Measurements from ENCODE around the gene NUDT16L1.

NUDT16L1 gene

GRCh38 chr16:4733211-4733742, 39.9 kb downstream of the NUDT16L1 start:
- peak overlapping the region; percentile 77; the same call in 1 of the 2 replicates for H2AFZ ChIP-seq (ENCODE audit: low read depth, low read length)
- H3K9ac ChIP-seq (ENCODE audit: low read length) = peak overlapping the region; percentile 80
- H3K79me2 ChIP-seq (ENCODE audit: low read length) = peaks cover 23% of the 10 kb centered on the region
- peaks cover 3% of the 10 kb centered on the region for H3K36me3 ChIP-seq (replicated peaks; ENCODE audit: low read depth, low read length)
- H3K9me3 ChIP-seq (ENCODE audit: insufficient read depth, low read length) = no peaks in the 10 kb centered on the region
- H3K27me3 ChIP-seq (ENCODE audit: low read depth, low read length) = no peaks in the 10 kb centered on the region
- no peak overlapping the region for H3K27ac ChIP-seq (ENCODE audit: low read length)
- H3K4me2 ChIP-seq (ENCODE audit: low read length) = peak overlapping the region; percentile 72
- peak overlapping the region; percentile 96 for H3K4me3 ChIP-seq (ENCODE audit: low read length)
- H3K4me1 ChIP-seq (ENCODE audit: low read length) = peaks cover 4% of the 10 kb centered on the region; the same call in 1 of the 2 replicates
- TF ChIP-seq EZH2phosphoT487 (IDR thresholded peaks at IDR 0.05; ENCODE audit: low read depth) (no peak), CTCF (IDR thresholded peaks at IDR 0.05; ENCODE audit: low read depth, low read length) (no peak)
- H4K20me1 ChIP-seq (ENCODE audit: insufficient read depth, low read length) = no peaks in the 10 kb centered on the region

GRCh38 chr16:4733747-4734062, 40.3 kb downstream of the NUDT16L1 start:
- Histone ChIP-seq H3K4me1 (ENCODE audit: low read length) (peaks cover 4% of the 10 kb centered on the region; the same call in 1 of the 2 replicates), H3K27me3 (ENCODE audit: low read depth, low read length) (no peaks in the 10 kb centered on the region), H3K4me2 (ENCODE audit: low read length) (peak overlapping the region; percentile 72), H3K4me3 (ENCODE audit: low read length) (peak overlapping the region; percentile 96), H3K27ac (ENCODE audit: low read length) (peak overlapping the region; percentile 39), H3K36me3 (replicated peaks; ENCODE audit: low read depth, low read length) (peaks cover 3% of the 10 kb centered on the region), H4K20me1 (ENCODE audit: insufficient read depth, low read length) (no peaks in the 10 kb centered on the region), H3K9me3 (ENCODE audit: insufficient read depth, low read length) (no peaks in the 10 kb centered on the region), H3K9ac (ENCODE audit: low read length) (peak overlapping the region; percentile 80), H2AFZ (ENCODE audit: low read depth, low read length) (peak overlapping the region; percentile 77), H3K79me2 (ENCODE audit: low read length) (peaks cover 23% of the 10 kb centered on the region)
- TF ChIP-seq CTCF (IDR thresholded peaks at IDR 0.05; ENCODE audit: low read depth, low read length) (no peak), EZH2phosphoT487 (IDR thresholded peaks at IDR 0.05; ENCODE audit: low read depth) (no peak)

- H3K36me3 ChIP-seq (replicated peaks; ENCODE audit: low read depth, low read length) = peaks cover 3% of the 10 kb centered on the region
- no peak for TF ChIP-seq EZH2phosphoT487 (IDR thresholded peaks at IDR 0.05; ENCODE audit: low read depth)
- TF ChIP-seq CTCF (IDR thresholded peaks at IDR 0.05; ENCODE audit: low read depth, low read length) = no peak
- H3K9ac ChIP-seq (ENCODE audit: low read length) = peak within 1 kb of the TSS; percentile 80
- H3K4me3 ChIP-seq (ENCODE audit: low read length) = peak within 1 kb of the TSS; percentile 96
- H3K9me3 ChIP-seq (ENCODE audit: insufficient read depth, low read length) = no peaks in the 10 kb centered on the region
- H3K4me2 ChIP-seq (ENCODE audit: low read length) = peak within 1 kb of the TSS; percentile 72
- H4K20me1 ChIP-seq (ENCODE audit: insufficient read depth, low read length) = no peaks in the 10 kb centered on the region
- peak within 1 kb of the TSS; percentile 39 for H3K27ac ChIP-seq (ENCODE audit: low read length)
- H3K4me1 ChIP-seq (ENCODE audit: low read length) = peaks cover 4% of the 10 kb centered on the region; the same call in 1 of the 2 replicates
- H3K79me2 ChIP-seq (ENCODE audit: low read length) = peaks cover 23% of the 10 kb centered on the region
- peak within 1 kb of the TSS; percentile 77 for H2AFZ ChIP-seq (ENCODE audit: low read depth, low read length)
- H3K27me3 ChIP-seq (ENCODE audit: low read depth, low read length) = no peaks in the 10 kb centered on the region
These were observed 40.8 kb downstream of the NUDT16L1 start, which contains the start of the genes ANKS3 and DNAAF8 for GRCh38 chr16:4734063-4734729. TSS of gene ANKS3 (minus strand) at chr16:4734271. CDS start at chr16:4730149, 4,122 bp downstream. TSS of gene DNAAF8 (plus strand) at chr16:4734537. CDS start at chr16:4736515, 1,978 bp downstream.

GRCh38 chr16:4734730-4735535, 41.6 kb downstream of the NUDT16L1 start:
- TF ChIP-seq EZH2phosphoT487 (IDR thresholded peaks at IDR 0.05; ENCODE audit: low read depth) = no peak
- TF ChIP-seq CTCF (IDR thresholded peaks at IDR 0.05; ENCODE audit: low read depth, low read length) = no peak
- Histone ChIP-seq H3K9ac (ENCODE audit: low read length) (peak overlapping the region; percentile 80), H3K4me3 (ENCODE audit: low read length) (peak overlapping the region; percentile 96), H3K27me3 (ENCODE audit: low read depth, low read length) (no peaks in the 10 kb centered on the region), H3K27ac (ENCODE audit: low read length) (peak overlapping the region; percentile 39), H4K20me1 (ENCODE audit: insufficient read depth, low read length) (no peaks in the 10 kb centered on the region), H3K9me3 (ENCODE audit: insufficient read depth, low read length) (no peaks in the 10 kb centered on the region), H2AFZ (ENCODE audit: low read depth, low read length) (peak overlapping the region; percentile 77), H3K4me2 (ENCODE audit: low read length) (peak overlapping the region; percentile 72), H3K4me1 (ENCODE audit: low read length) (peaks cover 4% of the 10 kb centered on the region; the same call in 1 of the 2 replicates), H3K36me3 (replicated peaks; ENCODE audit: low read depth, low read length) (peaks cover 3% of the 10 kb centered on the region), H3K79me2 (ENCODE audit: low read length) (peaks cover 23% of the 10 kb centered on the region)

All from OCI-LY3 (cell line).